ENCODE results near the gene FZD8.

DNA sequence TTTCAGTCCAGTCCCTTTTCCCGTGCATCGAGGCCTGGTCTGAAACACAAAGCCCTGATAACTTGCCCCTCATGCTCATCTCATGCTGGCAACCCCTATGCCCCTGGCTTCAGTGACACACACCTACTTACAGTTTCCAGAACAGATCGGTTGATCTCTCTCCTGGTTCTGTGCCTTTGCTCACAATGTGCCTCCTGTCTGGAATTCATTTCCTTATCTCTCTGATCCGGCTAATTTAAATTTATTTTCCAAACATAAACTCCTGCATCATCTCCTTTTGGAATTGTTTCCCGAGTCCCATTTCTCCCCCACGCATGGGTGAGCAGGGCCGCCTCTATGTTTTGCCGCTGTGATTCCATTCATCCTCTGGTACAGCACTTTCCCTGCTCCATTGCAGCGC, 25.9 kb upstream of the FZD8 start:
- TF ChIP-seq POLR2A (IDR thresholded peaks at IDR 0.05; ENCODE audit: borderline replicate concordance, extremely low read depth, insufficient read depth, insufficient read length): no peak
- no peak for TF ChIP-seq EZH2 (IDR thresholded peaks at IDR 0.05)
- TF ChIP-seq, protein P1, sequence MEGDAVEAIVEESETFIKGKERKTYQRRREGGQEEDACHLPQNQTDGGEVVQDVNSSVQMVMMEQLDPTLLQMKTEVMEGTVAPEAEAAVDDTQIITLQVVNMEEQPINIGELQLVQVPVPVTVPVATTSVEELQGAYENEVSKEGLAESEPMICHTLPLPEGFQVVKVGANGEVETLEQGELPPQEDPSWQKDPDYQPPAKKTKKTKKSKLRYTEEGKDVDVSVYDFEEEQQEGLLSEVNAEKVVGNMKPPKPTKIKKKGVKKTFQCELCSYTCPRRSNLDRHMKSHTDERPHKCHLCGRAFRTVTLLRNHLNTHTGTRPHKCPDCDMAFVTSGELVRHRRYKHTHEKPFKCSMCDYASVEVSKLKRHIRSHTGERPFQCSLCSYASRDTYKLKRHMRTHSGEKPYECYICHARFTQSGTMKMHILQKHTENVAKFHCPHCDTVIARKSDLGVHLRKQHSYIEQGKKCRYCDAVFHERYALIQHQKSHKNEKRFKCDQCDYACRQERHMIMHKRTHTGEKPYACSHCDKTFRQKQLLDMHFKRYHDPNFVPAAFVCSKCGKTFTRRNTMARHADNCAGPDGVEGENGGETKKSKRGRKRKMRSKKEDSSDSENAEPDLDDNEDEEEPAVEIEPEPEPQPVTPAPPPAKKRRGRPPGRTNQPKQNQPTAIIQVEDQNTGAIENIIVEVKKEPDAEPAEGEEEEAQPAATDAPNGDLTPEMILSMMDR (IDR thresholded peaks at IDR 0.05 in 2 of 3, conservative IDR thresholded peaks at IDR 0.05 in 1 of 3; ENCODE audit: borderline replicate concordance in 1 of 3, insufficient read depth in 1 of 3, low read depth in 2 of 3, low read length in 2 of 3): no peak
- TF ChIP-seq CBX3 (IDR thresholded peaks at IDR 0.05; ENCODE audit: low read depth): no peak
- TF ChIP-seq POLR2AphosphoS5 (IDR thresholded peaks at IDR 0.05; ENCODE audit: low read depth, low read length): no peak
- no peak for TF ChIP-seq YY1 (IDR thresholded peaks at IDR 0.05; ENCODE audit: extremely low read depth, insufficient replicate concordance, low read depth, low read length)
- no peak for TF ChIP-seq JUND (IDR thresholded peaks at IDR 0.05)

All from HCT116 (cell line).